K562 (cell line): ENCODE measurements around the gene AQR. TPM values are rescaled to one million over a fixed set of nuclear protein-coding genes. Genes with fewer than 3 reads are reported as not detected.
A peak's percentile ranks its signal among the peaks of the same experiment; 100 is the strongest.

Experiments used
- ATAC-seq: fragments of 200-7000 bp; cut with Tn5 transposase; 3 replicates; pipeline ENCODE4 v1.9.1; 2020; ENCODE audit warnings: moderate library complexity
- BruUV-seq: library from RNA; stranded (reverse); fragments of 400-500 nt; replicated peaks from 2 replicates; lab custom pipeline; 2021; lab: Mats Ljungman, UMichigan
- CTCF ChIA-PET: fragments of 300-600 bp; formaldehyde crosslinking; extraction: SDS; loops from one replicate; lab custom pipeline; 2021; ENCODE audit warnings: low intra/inter-chr PET ratio; lab: Yijun Ruan, JAX
- POLR2A ChIA-PET: fragments of 300-600, 350-650 bp; sonication (Branson Sonifier 250); formaldehyde crosslinking; extraction: SDS; loops from one replicate; lab custom pipeline; 2021; ENCODE audit warnings: antibody characterized with exemption, inconsistent platforms; lab: Yijun Ruan, JAX
- DNase-seq, 4 experiments: peaks; one replicate each; pipeline versions ENCODE4 v3.0.0 to v3.0.0-alpha.2; 2011 to 2018; ENCODE audit warnings: low spot score in 3 of 4, mixed read lengths in 3 of 4; ENCODE audit errors: extremely low read depth in 1 of 4
- FAIRE-seq: peaks from 2 replicates; lab custom pipeline; 2011; peaks lifted over from hg19 to GRCh38; lab: Jason Lieb, UNC
- H2AFZ ChIP-seq: 2 replicates; pipeline ENCODE4 v1.6.0; 2011; ENCODE audit warnings: low read depth, low read length, control low read depth, inconsistent platforms
- H3K27ac ChIP-seq: fragments of 200-600 bp; 3 replicates; pipeline ENCODE4 v1.8.0; 2011; ENCODE audit warnings: low read depth, mild to moderate bottlenecking, control low read depth, inconsistent platforms, low read length, moderate library complexity, mixed read lengths; ENCODE audit errors: extremely low read depth
- H3K27me3 ChIP-seq, 2 experiments: fragments of 300-600 bp in 1 of 2; 2 replicates in 1 of 2; 3 replicates in 1 of 2; pipeline versions ENCODE4 v1.6.0 to v1.8.0; 2011; ENCODE audit warnings: inconsistent platforms in 2 of 2, low read length in 2 of 2, mild to moderate bottlenecking in 1 of 2, mixed read lengths in 1 of 2, moderate library complexity in 1 of 2; ENCODE audit not compliant: control insufficient read depth in 2 of 2, insufficient read depth in 2 of 2
- H3K36me3 ChIP-seq: fragments of 300-600 bp; 3 replicates; pipeline ENCODE4 v1.8.0; 2011; ENCODE audit warnings: mild to moderate bottlenecking, low read length, inconsistent platforms; ENCODE audit not compliant: control insufficient read depth, insufficient read depth
- H3K4me1 ChIP-seq, 2 experiments: fragments of 200-600 bp in 1 of 2; replicated peaks in 1 of 2; 2 replicates in 1 of 2; 3 replicates in 1 of 2; pipeline versions ENCODE4 v1.5.1 to v1.8.0; 2011; ENCODE audit warnings: inconsistent platforms in 2 of 2, low read length in 2 of 2, mild to moderate bottlenecking in 1 of 2, mixed read lengths in 1 of 2, moderate library complexity in 1 of 2; ENCODE audit not compliant: control insufficient read depth in 2 of 2, insufficient read depth in 2 of 2
- H3K4me2 ChIP-seq: 2 replicates; pipeline ENCODE4 v1.6.1; 2011; ENCODE audit warnings: low read length, control low read depth, inconsistent platforms, mixed read lengths; ENCODE audit not compliant: insufficient read depth
- H3K4me3 ChIP-seq: fragments of 200-600 bp; sonication (generic), shearing (Covaris generic); 2 replicates; pipeline ENCODE4 v1.5.1; 2016; ENCODE audit warnings: control low read depth, inconsistent platforms
- H3K79me2 ChIP-seq: fragments of 200-600 bp; 3 replicates; pipeline ENCODE4 v1.8.0; 2011; ENCODE audit warnings: low read length, inconsistent platforms; ENCODE audit not compliant: control insufficient read depth, insufficient read depth
- H3K9ac ChIP-seq, 2 experiments: 2 replicates each; pipeline versions ENCODE4 v1.6.0 to v1.6.1; 2011; ENCODE audit warnings: low read depth in 2 of 2, low read length in 2 of 2, control low read depth in 1 of 2, inconsistent platforms in 1 of 2, mild to moderate bottlenecking in 1 of 2, mixed read lengths in 1 of 2; ENCODE audit not compliant: insufficient read depth in 1 of 2
- H3K9me1 ChIP-seq: one replicate; pipeline ENCODE4 v1.6.0; 2011; ENCODE audit warnings: inconsistent platforms, mild to moderate bottlenecking, low read length, moderate library complexity; ENCODE audit not compliant: control insufficient read depth, insufficient read depth
- H3K9me3 ChIP-seq: replicated peaks from 2 replicates; pipeline ENCODE4 v1.5.1; 2011; ENCODE audit warnings: low read depth, low read length, inconsistent platforms; ENCODE audit not compliant: control insufficient read depth, insufficient read depth
- H4K20me1 ChIP-seq: replicated peaks from 2 replicates; pipeline ENCODE4 v1.6.1; 2011; ENCODE audit warnings: low read length, inconsistent platforms, mixed read lengths; ENCODE audit not compliant: control insufficient read depth, insufficient read depth
- ARID1B ChIP-seq: fragments of 450-650 bp; IDR thresholded peaks from 2 replicates; pipeline ENCODE4 v1.6.1; 2016; ENCODE audit warnings: antibody characterized with exemption, mild to moderate bottlenecking, inconsistent platforms
- C11orf30 ChIP-seq: fragments of 450-650 bp; IDR thresholded peaks from 2 replicates; pipeline ENCODE4 v1.6.1; 2016; ENCODE audit warnings: low read depth, mild to moderate bottlenecking
- CBFB ChIP-seq: sonication (generic); formaldehyde crosslinking; IDR thresholded peaks from 2 replicates; pipeline ENCODE4 v1.4.0; 2020; ENCODE audit warnings: mild to moderate bottlenecking, missing genetic modification reagents
- MAFF ChIP-seq: IDR thresholded peaks from 2 replicates; pipeline ENCODE4 v1.6.1; 2012; ENCODE audit warnings: low read length, improper control_type of control experiment
- MAFG ChIP-seq: fragments of 450-650 bp; conservative IDR thresholded peaks from 2 replicates; pipeline ENCODE4 v1.6.1; 2016; ENCODE audit warnings: missing genetic modification characterization, missing compliant biosample characterization
- MAFK ChIP-seq: IDR thresholded peaks from 2 replicates; pipeline ENCODE4 v1.6.1; 2011; ENCODE audit warnings: low read length, improper control_type of control experiment
- NFE2 ChIP-seq: IDR thresholded peaks from 2 replicates; pipeline ENCODE4 v1.6.1; 2014; ENCODE audit warnings: antibody characterized with exemption, low read depth
- NFE2L1 ChIP-seq: fragments of 450-650 bp; IDR thresholded peaks from 2 replicates; pipeline ENCODE4 v1.6.1; 2016; ENCODE audit warnings: missing genetic modification characterization, low read depth, mild to moderate bottlenecking, missing compliant biosample characterization, moderate library complexity, borderline replicate concordance
- RNF2 ChIP-seq: sonication (generic); IDR thresholded peaks from 2 replicates; pipeline ENCODE4 v1.6.1; 2016
- SMARCA4 ChIP-seq: fragments of 450-650 bp; IDR thresholded peaks from 2 replicates; pipeline ENCODE4 v1.6.1; 2016
- SP2 ChIP-seq: IDR thresholded peaks from 2 replicates; pipeline ENCODE4 v1.6.1; 2011; ENCODE audit warnings: mild to moderate bottlenecking, low read depth, low read length, moderate library complexity; ENCODE audit not compliant: poor library complexity, severe bottlenecking; ENCODE audit errors: extremely low read depth
- ZNF316 ChIP-seq: fragments of 450-650 bp; IDR thresholded peaks from 2 replicates; pipeline ENCODE4 v1.6.1; 2016
- WGBS: fragments of 100-300 bp; shearing (Covaris generic); methylation state at CpG from one replicate; pipeline ENCODE4 v1.1.6; 2016; ENCODE audit warnings: low coverage, mixed read lengths; ENCODE audit not compliant: insufficient coverage; ENCODE audit errors: missing lambda C conversion rate; 5-methylcytosine and 5-hydroxymethylcytosine counted together
- in situ Hi-C: fragments of 300-500 bp; cut with MboI; formaldehyde crosslinking; loops from 4 replicates; pipeline ENCODE4 v1.15.0; 2018; ENCODE audit warnings: inconsistent platforms, mixed read lengths
- intact Hi-C: fragments of 100-400 bp; cut with micrococcal nuclease; formaldehyde crosslinking; loops from 2 replicates; pipeline ENCODE4 v1.14.2; 2022
- polyA plus RNA-seq, 8 experiments: library from polyadenylated mRNA; depleted of rRNA in 4 of 8; stranded (reverse) in 5 of 8; unstranded in 3 of 8; fragments of >200 nt; fragmentation: Nextera tagmentation in 2 of 8; fragmentation: Illumina TruSeq in 1 of 8; extraction: Ambion mirVana in 2 of 8; extraction: Trizol in 1 of 8; gene quantifications; 2 replicates each; pipeline versions ENCODE4 v1.2.1 to v1.2.3, GENCODE V29; 2011 to 2014; ENCODE audit warnings: inconsistent platforms in 1 of 8, missing spikeins in 1 of 8
- total RNA-seq, 7 experiments: library from RNA; depleted of rRNA in 6 of 7; stranded (reverse); fragments of >200 nt in 6 of 7; fragmentation: Illumina TruSeq in 2 of 7; extraction: Trizol in 2 of 7; gene quantifications; 2 replicates each; pipeline versions ENCODE4 v1.2.1 to v1.2.3, GENCODE V29; 2011 to 2021; ENCODE audit warnings: low replicate concordance in 1 of 7
- TF ChIP-seq, protein P1 (sequence below), 2 experiments: fragments of 450-650 bp; formaldehyde crosslinking in 1 of 2; IDR thresholded peaks; 2 replicates each; pipeline versions ENCODE4 v1.4.0 to v1.6.1; 2014 to 2020; ENCODE audit warnings: mild to moderate bottlenecking in 2 of 2, borderline replicate concordance in 1 of 2, low read depth in 1 of 2

AQR gene
- total and polyA plus RNA-seq, 9 of the 15 experiments (the other 6 are each of a cell fraction or from before 2014, with no cell fraction given) = 22.0 to 62.9 (median 39.3) TPM

DNA sequence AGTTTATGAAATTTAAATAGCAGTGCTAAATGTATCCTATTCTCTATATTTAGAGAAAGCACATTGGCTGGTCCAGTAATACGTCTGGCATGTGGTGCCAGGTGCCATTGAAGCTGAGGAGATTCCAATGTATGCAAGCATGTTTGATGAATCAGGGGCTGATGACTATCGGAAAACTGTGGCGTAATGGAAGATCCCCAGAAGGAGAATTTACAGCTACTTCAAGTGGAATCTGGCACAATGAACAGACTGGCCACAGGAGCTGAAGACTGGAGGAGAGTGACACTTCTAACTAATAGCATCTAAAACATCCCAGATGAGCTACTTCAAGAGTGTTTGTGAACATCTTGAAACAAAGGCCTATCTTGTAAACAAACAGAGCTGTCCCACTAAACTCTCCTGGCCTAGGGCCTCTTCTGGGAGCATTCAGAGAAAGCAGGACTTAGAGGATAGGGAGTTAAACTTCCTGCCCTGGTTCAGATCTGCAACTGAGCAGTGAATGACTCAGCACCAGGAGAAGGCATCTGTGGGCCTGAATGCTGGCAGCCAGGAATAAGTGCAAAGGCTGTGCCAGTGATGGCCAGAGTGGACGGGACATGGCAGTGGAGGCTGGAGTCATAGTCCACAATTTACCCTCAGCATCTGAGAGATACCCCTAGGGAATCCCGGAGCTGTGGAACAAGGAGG is 159.0 kb downstream of the AQR start:
- TF ChIP-seq CBFB (CRISPR knock-in tag) = no peak
- TF ChIP-seq, protein P1, sequence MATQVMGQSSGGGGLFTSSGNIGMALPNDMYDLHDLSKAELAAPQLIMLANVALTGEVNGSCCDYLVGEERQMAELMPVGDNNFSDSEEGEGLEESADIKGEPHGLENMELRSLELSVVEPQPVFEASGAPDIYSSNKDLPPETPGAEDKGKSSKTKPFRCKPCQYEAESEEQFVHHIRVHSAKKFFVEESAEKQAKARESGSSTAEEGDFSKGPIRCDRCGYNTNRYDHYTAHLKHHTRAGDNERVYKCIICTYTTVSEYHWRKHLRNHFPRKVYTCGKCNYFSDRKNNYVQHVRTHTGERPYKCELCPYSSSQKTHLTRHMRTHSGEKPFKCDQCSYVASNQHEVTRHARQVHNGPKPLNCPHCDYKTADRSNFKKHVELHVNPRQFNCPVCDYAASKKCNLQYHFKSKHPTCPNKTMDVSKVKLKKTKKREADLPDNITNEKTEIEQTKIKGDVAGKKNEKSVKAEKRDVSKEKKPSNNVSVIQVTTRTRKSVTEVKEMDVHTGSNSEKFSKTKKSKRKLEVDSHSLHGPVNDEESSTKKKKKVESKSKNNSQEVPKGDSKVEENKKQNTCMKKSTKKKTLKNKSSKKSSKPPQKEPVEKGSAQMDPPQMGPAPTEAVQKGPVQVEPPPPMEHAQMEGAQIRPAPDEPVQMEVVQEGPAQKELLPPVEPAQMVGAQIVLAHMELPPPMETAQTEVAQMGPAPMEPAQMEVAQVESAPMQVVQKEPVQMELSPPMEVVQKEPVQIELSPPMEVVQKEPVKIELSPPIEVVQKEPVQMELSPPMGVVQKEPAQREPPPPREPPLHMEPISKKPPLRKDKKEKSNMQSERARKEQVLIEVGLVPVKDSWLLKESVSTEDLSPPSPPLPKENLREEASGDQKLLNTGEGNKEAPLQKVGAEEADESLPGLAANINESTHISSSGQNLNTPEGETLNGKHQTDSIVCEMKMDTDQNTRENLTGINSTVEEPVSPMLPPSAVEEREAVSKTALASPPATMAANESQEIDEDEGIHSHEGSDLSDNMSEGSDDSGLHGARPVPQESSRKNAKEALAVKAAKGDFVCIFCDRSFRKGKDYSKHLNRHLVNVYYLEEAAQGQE (IDR thresholded peaks at IDR 0.05; ENCODE audit: borderline replicate concordance) = no peak
- TF ChIP-seq, protein P1 (CRISPR knock-in tag; IDR thresholded peaks at IDR 0.05; ENCODE audit: low read depth) = no peak
- peak; percentile 72 for TF ChIP-seq MAFK
- TF ChIP-seq C11orf30 = peak; percentile 81
- TF ChIP-seq NFE2L1 = peak; percentile 41; the same call in 1 of the 2 replicates
- TF ChIP-seq MAFG (tag) = peak; percentile 76
- TF ChIP-seq SP2 = no peak
- TF ChIP-seq SMARCA4 = peak; percentile 21; the same call in 1 of the 2 replicates
- no peak for TF ChIP-seq ARID1B
- peak; percentile 62; the same call in 1 of the 2 replicates for TF ChIP-seq MAFF
- TF ChIP-seq NFE2 = peak; percentile 87
- TF ChIP-seq ZNF316 = peak; percentile 70
- no peak for TF ChIP-seq RNF2
- Histone ChIP-seq H3K4me2 (0 out of 2 replicates have a peak overlapping the region, but pooled peaks have one; percentile 0), H3K9ac (0 out of 4 replicates have a peak overlapping the region, but pooled peaks of 1 of the 2 experiments have one; percentile 10), H3K79me2 (no peaks in the 10 kb centered on the region), H3K27me3 (no peaks in the 10 kb centered on the region), H3K36me3 (no peaks in the 10 kb centered on the region), H3K27ac (no peak overlapping the region), H2AFZ (peak overlapping the region; percentile 61), H4K20me1 (no peaks in the 10 kb centered on the region), H3K4me1 (peaks cover 0 to 14% of the 10 kb centered on the region in 2 experiments; a peak in 4 of 5 replicates), H3K9me1 (no peaks in the 10 kb centered on the region), H3K4me3 (no peak overlapping the region), H3K9me3 (0 out of 2 replicates have a peak, but pooled peaks cover 3% of the 10 kb centered on the region)
- no TSS peak for BruUV-seq
- POLR2A ChIA-PET = interaction anchor here (1.0 to 2.0 kb wide), 2 partner anchors 10 to 15 kb away, joined by 4 to 7 read pairs; partner anchors contain the start of gene ACTC1
- intact Hi-C loops = no loop called here
- WGBS = 51% methylated on average over 5 of the region's 5 CpGs
- CTCF ChIA-PET = no interaction called here
- in situ Hi-C loops = no loop called here
- ATAC-seq (peak; percentile 76), FAIRE-seq (peak; percentile 82), DNase-seq (peak in 2 of 4 experiments; percentile 32 to 35)
